GM19099 (cell line): ENCODE data around the gene BBX.

Experiments
- POLR2A ChIP-seq: IDR thresholded peaks from 3 replicates; pipeline ENCODE4 v1.6.1; 2011; ENCODE audit warnings: low read depth; ENCODE audit not compliant: insufficient read length; ENCODE audit errors: extremely low read depth

Gene BBX

DNA sequence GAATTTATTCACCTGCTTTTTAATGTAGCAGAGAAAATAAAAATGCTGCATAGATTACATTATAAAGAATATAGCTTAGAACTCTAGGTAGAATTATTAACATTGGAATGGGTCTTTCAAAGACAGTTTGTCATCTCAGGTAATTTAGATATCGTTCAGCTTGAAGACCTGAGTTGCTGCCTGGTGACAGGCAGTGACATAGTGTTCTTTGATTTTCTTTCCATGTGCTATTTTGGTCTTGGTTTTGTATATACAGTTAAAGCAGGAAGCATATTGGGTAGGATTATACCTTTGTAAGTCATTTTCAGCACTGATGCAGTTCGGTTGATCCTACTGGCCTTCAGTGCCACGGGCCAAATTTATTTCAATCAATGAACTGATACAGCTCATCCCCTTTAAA is 98.7 kb downstream of the BBX start:
- TF ChIP-seq POLR2A, result no peak

DNA sequence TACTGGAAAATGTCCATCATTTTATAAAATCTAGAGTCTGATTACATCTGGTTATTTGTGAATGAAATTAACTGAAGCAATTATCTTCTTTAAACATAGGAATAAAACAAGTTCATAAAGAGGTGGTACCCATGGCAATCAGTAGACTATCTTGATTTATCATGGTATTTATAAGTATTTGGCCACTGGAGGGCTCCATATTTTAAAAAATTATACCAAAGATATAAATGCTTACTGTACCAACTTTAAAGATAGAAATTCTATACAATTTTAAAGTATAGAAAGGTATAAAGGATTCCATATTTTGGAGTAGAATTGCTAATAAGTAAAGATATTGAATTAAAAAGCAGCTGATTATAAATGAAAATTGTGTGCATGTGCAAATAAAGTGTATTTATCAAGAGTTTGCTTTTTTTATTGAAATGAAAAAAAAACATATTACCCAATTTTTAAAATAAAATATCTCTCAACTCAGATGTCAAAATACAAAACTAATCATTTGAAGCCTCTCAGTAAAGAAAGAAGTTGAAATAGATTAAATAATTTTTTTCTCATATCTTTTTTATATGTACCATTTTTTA is 105.3 kb downstream of the BBX start:
- TF ChIP-seq POLR2A, result no peak

DNA sequence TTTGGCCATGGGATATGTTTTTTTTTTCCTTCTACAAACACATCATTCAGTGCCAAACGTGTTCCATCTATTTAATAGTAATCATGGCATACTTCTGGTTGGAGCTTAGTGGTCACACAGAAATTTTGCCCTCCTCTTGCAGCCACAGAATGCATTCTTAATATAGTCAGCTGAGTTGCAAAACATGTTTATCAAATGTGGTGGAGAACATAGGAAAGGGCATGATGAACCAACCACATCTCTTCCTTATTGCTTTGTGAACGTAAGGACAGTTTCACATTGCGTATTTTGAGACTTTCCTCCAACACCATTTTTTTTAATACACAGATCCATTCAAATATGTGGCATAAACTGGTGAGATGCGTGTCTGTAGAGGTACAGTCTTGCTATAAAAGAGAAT is 106.8 kb downstream of the BBX start:
- TF ChIP-seq POLR2A, result no peak

DNA sequence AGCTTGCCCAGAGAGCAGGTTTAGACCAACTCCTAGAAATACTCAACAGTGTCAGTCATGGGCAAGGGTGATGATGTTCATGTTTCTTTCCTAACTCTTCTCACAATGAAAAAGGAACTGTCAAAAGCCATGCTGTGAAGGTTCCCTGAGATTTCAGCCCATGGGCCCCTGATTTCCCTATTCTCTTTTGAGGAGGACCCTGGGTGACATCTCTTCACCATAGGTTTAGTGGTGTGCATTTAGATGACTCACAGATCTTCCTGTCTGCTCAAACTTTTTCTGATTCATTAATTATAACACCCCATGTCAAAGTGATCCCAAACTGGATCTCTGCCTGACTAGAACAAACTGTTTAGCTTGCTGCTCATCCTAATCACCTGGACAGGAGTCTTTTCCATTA is 108.0 kb downstream of the BBX start:
- TF ChIP-seq POLR2A, result no peak

DNA sequence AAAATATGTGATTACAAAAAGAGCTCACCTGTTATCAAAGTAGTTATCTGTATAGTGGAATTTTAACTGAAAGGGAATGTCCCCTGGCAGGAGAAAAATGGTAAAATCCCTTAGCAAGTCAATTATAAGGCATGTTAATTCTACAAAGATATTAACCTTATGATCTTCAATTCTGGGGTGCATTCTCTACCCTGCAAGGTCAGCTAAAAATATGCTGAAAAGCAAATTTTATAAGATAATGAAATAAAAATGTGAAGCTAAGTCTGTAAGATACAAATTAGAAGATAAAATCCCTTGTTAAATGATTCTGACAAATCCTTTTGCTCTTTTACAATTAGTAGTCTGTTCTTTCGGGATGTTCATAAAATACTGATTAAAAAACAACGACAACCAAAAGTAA is 109.8 kb downstream of the BBX start:
- TF ChIP-seq POLR2A, result no peak

DNA sequence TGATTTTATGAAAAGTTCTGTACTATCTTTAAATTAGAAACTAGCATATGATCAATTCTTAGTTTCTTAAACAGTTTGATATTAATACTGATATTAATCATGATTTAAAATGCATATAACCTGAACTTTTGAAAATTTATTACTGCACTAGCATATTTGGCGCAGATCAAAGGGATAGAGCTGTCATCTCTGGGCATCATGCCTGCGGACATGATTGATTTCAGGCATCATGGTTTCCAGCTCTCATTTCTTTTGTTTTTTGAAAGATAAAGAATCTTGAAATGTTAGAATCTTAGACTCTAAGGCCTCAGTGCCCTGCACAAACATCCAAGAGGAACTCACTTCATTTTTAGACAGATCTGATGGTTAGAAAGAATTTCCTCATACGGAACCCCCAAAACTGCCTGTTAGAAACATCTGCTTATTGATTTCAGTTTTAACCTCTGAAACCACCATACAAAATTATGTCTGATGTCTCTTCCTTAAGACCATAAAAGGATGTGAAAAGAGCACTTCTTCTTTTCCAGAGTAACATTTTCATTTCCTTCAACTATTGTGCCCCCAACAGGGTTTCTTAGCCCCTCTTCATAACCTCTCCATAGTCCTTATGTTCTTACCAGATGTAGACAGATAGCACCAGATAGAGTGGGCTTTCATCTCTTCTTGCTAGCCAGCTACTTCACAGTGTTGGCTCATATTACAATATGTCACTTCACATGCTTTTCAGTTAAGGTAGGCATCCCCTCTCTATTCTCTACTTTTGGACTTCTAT is 110.8 kb downstream of the BBX start:
- no peak for TF ChIP-seq POLR2A

DNA sequence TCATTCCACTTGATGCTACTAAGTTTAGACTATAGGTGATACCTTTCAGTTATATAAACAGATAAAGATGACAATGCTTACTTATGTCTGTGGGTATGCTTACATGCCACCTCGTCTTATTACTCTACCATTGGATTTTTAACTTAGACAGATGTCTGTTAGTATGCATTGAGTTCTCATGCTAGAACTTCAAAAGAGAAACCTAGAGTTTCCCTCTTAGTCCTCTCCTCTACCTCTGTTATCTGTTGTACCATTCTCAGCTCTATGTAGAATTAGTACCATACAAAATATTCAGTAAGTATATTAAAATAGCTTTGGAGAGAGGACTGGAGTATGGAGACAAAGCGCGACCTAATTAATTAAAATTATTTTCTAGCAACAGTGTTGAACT is 111.3 kb downstream of the BBX start:
- no peak for TF ChIP-seq POLR2A

DNA sequence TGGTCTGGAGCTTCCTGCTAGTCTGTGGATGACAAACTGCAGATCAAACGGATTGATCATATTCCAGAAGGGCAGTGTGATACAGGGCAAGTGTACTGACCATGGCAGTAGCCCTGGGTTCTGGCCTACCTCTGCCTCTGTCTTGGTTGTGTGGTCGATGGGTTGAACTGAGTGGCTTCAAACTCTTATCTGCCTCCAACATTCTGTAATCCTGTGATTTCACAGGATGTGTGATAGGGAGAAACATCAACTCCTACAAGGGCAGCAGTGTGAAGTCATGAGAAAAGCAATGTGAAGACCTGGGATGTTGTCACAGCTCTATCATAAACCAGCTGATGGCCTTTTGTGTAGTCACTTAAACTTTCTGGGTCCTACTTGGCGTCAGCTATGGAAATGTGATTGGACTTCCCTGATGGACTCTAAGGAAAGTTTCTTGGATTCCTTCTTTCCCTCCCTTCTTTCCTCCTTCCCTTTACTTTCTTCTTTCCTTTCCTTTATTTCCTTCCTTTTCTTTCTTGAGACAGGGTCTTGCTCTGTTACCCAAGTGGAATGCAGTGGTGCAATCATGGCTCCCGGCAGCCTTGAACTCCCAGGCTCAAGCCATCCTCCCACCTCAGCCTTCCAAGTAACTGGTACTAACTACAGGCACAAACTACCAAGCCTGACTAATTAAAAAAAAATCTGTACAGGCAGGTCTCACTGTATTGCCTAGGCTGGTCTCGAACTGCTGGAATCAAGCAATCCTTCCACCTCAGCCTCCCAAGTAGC is 114.8 kb downstream of the BBX start:
- TF ChIP-seq POLR2A, result no peak

DNA sequence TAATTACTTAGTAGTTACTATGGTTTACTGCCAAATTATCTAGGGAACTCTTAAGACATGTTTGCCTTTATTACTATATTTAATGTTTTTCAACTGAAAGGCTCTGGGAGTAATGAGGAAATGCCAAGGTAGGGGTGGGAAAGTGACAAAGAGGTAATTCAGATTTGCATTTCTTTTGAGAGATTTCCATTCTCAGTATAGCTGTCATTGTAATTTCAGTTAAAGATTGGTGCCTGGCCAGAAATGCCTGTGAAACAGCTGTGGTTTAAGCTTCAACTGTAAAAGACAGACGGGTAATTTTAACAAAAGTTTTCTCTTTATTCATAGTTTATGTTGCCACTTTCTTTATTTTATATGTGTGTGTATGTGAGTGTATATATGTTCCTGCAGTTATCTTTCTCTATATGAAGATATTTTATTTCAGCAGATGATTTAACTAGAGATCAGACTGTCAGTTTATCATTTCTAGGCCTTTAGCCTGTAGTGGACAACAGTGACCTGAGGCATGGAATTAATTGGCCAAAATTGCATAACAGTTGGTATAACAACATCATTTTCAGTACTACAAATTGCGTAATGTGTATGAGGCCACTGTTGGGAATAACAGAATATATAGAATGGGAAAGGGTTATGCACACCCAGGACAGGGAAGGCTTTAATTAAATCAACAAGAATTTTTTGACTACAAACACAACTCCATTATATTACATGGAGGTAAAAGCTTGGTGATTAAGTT is 119.0 kb downstream of the BBX start:
- TF ChIP-seq POLR2A, result no peak

DNA sequence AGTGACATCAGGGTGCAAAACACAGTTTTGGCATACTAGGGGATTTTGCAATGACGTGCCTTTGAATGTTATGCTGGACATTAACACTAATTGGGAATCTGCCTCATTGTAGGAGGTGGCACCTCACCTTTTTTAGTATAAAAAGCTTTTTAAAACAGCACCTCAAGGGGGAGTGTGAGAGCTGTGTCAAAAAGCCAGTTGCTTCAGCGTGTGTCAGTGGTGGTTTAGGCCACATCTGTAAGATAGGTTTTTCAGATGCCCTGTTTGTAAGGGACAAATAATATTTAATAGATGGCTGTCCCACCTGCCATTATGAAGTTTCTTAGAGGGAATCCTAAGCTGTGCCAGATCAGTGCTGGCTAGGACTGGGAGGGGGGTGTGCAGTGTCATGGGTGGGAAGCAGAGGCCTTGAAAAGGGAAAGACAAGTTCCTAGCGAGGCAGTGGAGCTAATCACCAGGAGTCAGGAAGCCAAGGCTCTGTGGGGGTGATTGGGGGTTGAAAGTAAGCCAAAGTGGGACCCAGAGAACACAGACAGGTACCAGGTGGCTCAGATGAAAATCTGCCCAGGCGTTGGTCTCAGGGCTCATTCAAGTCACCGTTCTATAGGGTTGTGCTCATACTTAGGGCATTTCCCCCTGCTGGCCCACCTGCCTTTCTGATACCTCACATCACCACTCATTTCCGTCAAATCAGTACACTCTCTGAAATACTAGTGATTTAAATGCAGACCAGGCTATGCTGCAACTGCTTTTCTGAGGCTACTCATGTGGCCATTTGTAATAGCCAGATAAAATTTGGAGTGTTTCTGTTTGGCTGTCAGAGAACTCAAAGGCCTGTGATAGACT is 120.5 kb downstream of the BBX start:
- TF ChIP-seq POLR2A, result no peak

DNA sequence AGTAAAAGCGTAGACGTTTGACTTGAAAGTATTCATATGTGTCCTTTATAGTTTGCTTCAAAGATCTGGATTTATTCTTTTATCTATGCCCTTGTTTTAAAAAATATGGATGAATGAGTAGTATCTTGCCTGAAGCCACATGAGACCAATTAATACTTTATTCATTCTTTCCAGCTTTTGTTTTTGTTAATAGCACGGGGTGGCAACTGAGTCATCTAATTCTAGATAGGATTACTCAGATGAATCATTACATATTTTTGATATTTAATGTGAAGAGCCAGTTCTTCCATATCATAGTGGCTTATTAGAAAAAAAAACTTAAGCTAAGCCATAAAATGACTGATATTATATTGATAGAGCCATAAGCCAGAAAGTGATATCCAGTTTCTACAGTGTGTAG is 121.9 kb downstream of the BBX start:
- no peak for TF ChIP-seq POLR2A

DNA sequence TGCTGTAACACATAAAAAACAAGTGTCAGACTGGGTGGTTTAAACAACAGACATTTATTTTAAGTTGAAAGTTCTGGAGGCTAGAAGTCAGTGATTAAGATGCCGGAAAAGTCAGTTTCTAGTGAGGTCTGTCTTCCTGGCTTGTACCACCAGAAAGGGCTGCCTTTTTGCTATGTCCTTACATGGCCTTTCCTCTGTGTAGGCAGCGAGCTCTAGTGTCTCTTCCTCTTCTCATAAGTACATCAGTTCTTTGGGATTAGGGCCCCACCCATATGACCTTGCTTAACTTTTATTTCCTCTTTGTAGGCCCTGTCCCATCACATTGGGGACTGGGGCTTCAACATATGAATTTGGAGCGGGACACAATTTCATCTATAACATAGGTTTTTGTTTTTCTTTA is 128.0 kb downstream of the BBX start:
- TF ChIP-seq POLR2A, result no peak

DNA sequence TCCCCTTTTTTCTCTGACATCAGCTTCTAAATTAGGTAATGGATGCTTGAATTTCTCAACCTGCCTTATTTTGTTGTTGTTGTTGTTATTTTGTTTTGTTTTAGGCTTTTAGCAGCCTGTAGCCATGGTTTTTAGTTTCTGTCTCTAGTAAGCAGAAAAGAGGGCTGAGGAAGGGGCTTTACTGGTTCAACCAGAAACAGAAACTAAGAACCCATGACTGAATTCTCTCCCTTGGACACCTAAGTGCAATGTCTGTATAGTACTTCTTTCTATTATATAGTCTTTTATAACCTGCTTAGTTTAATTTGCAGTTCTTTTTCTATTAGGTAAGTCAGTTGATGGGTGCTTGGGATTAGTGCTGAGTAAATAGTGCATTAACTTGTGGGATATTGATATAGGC is 129.0 kb downstream of the BBX start:
- no peak for TF ChIP-seq POLR2A

DNA sequence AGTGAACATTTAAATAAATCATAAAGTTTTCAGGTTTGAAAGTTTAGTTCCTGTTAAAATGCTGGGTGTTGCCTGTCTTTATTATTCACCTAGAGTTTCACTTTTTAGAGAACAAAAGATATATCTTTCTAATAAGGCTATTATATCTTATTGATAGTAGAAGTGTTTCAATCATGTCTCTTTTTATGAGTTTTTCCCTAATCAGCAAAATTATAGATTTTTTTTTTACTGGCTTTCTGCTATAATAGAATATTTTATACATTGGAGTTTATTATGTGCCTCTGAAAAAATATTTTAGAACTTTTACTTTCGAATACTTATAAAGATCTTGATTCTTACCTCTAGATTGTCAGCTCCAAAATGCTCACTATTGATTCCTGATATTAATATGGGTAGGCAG is 131.5 kb downstream of the BBX start:
- no peak for TF ChIP-seq POLR2A

DNA sequence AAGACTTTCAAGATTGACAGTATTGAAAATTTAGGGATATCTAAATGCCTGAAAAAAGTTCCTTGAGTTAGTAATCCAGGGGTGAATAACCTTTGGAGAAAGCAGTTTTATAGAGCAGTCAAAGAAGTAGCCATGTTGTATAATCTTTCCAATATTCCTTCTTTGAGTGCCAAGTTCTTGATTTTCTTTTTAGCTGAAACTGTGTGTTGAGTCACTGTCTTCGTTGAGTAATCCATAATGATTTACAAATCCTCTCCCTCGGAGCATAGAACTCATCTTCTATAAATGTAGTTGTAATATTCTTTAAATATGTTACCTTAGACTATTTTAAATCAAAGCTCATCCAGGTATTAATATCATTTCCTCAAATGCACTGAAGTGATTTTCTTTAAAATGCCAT is 135.2 kb downstream of the BBX start:
- TF ChIP-seq POLR2A, result no peak

DNA sequence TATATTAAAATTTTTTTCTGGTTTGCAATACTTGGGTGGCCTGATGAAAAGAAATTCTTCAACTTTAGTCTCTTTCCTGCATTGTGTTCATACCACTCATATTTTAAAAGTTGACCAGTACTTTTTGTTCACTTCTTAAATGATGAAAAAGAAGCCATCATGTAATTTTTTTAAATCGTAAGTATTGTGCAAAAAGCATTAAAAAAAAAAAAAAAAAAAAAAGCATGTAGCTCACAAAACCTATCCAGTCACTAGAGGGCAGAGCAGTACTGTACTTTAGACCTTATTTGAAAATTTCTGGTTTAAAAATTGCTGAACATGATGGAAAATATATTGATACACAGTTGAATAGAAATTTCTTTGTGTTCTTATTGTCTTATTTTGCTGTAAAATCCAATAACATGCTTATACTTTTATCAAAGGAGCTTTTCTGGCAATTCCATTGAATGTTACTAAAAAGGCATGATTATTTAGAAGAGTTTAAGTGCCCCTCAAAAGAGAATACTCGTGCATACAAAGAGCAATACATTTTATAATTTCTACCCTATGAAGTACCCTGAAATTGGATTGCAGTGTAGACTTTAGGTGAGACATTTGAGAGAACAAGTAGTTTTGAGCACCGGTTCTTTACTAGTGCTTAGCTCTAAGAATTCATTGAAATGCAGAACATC is 137.7 kb downstream of the BBX start:
- TF ChIP-seq POLR2A, result no peak
